WTC11 (cell line): ENCODE results near the gene MIF. TPM values are rescaled to one million over a fixed set of nuclear protein-coding genes. Genes with fewer than 3 reads are reported as not detected.

Source experiments
- ATAC-seq: fragments of 200-7000 bp; cut with Tn5 transposase; 2 replicates; pipeline ENCODE4 v1.10.0; 2021; ENCODE audit warnings: mild to moderate bottlenecking, moderate library complexity
- CTCF ChIA-PET: fragments of 300-600 bp; sonication (Branson Sonifier 250); formaldehyde crosslinking; loops from one replicate; lab custom pipeline; 2021; ENCODE audit warnings: antibody characterized with exemption; lab: Charles Lee
- POLR2A ChIA-PET: fragments of 350-600 bp; sonication (Branson Sonifier 250); formaldehyde crosslinking; loops from one replicate; lab custom pipeline; 2021; ENCODE audit warnings: antibody characterized with exemption; lab: Charles Lee
- DNase-seq: peaks from one replicate; pipeline ENCODE4 v3.0.0; 2021; ENCODE audit warnings: low spot score
- H3K27ac Mint-ChIP-seq: 2 replicates; pipeline ENCODE4 v1.8.0; 2021; ENCODE audit warnings: mixed read lengths
- H3K27me3 Mint-ChIP-seq: 2 replicates; pipeline ENCODE4 v1.8.0; 2021; ENCODE audit warnings: low read depth, mild to moderate bottlenecking, moderate library complexity, mixed read lengths
- H3K36me3 Mint-ChIP-seq: 2 replicates; pipeline ENCODE4 v1.8.0; 2021; ENCODE audit warnings: mixed read lengths
- H3K4me1 Mint-ChIP-seq: 2 replicates; pipeline ENCODE4 v1.8.0; 2022; ENCODE audit warnings: mixed read lengths
- H3K4me3 Mint-ChIP-seq: 2 replicates; pipeline ENCODE4 v1.8.0; 2021; ENCODE audit warnings: mild to moderate bottlenecking, moderate library complexity, mixed read lengths
- H3K9me3 Mint-ChIP-seq: 2 replicates; pipeline ENCODE4 v1.8.0; 2021; ENCODE audit warnings: mixed read lengths
- AR ChIP-seq: fragments of 250-450 bp; sonication (Bioruptor Pico); IDR thresholded peaks from 2 replicates; pipeline ENCODE4 v1.9.0; 2021; ENCODE audit warnings: mild to moderate bottlenecking
- ARID4B ChIP-seq: sonication (generic); formaldehyde crosslinking; IDR thresholded peaks from 2 replicates; pipeline ENCODE4 v1.8.0; 2023; ENCODE audit warnings: missing genetic modification reagents, mild to moderate bottlenecking, borderline replicate concordance
- EMX1 ChIP-seq: fragments of 250-450 bp; sonication (Bioruptor Pico); IDR thresholded peaks from 2 replicates; pipeline ENCODE4 v1.8.0; 2021; ENCODE audit warnings: mild to moderate bottlenecking
- FOXJ3 ChIP-seq: sonication (generic); formaldehyde crosslinking; IDR thresholded peaks from 2 replicates; pipeline ENCODE4 v1.9.0; 2021; ENCODE audit warnings: missing genetic modification reagents, mild to moderate bottlenecking, borderline replicate concordance
- FOXP4 ChIP-seq: sonication (generic); formaldehyde crosslinking; IDR thresholded peaks from 2 replicates; pipeline ENCODE4 v1.8.0; 2022; ENCODE audit warnings: mild to moderate bottlenecking, missing genetic modification reagents
- IRF1 ChIP-seq: sonication (generic); formaldehyde crosslinking; IDR thresholded peaks from 2 replicates; pipeline ENCODE4 v1.8.0; 2023; ENCODE audit warnings: missing genetic modification reagents
- KAT7 ChIP-seq: sonication (generic); formaldehyde crosslinking; IDR thresholded peaks from 2 replicates; pipeline ENCODE4 v1.8.1; 2023; ENCODE audit warnings: missing genetic modification reagents, mild to moderate bottlenecking, borderline replicate concordance
- NFATC4 ChIP-seq: fragments of 250-450 bp; sonication (Bioruptor Pico); IDR thresholded peaks from 2 replicates; pipeline ENCODE4 v1.9.0; 2021; ENCODE audit warnings: mild to moderate bottlenecking
- RORB ChIP-seq: fragments of 250-450 bp; sonication (Bioruptor Pico); IDR thresholded peaks from 2 replicates; pipeline ENCODE4 v1.9.0; 2021; ENCODE audit warnings: mild to moderate bottlenecking
- SP1 ChIP-seq: sonication (generic); formaldehyde crosslinking; conservative IDR thresholded peaks from 2 replicates; pipeline ENCODE4 v1.8.1; 2022; ENCODE audit warnings: missing genetic modification reagents
- ZNF121 ChIP-seq: sonication (generic); formaldehyde crosslinking; IDR thresholded peaks from 2 replicates; pipeline ENCODE4 v1.8.0; 2023; ENCODE audit warnings: missing genetic modification reagents
- ZNF281 ChIP-seq: sonication (generic); formaldehyde crosslinking; IDR thresholded peaks from 2 replicates; pipeline ENCODE4 v1.8.0; 2023; ENCODE audit warnings: mild to moderate bottlenecking, missing genetic modification reagents
- ZNF396 ChIP-seq: fragments of 250-450 bp; sonication (Bioruptor Pico); IDR thresholded peaks from 2 replicates; pipeline ENCODE4 v1.8.0; 2021; ENCODE audit warnings: mild to moderate bottlenecking, moderate library complexity, borderline replicate concordance
- ZNF416 ChIP-seq: fragments of 250-450 bp; sonication (Bioruptor Pico); IDR thresholded peaks from 2 replicates; pipeline ENCODE4 v1.9.0; 2021; ENCODE audit warnings: mild to moderate bottlenecking, inconsistent platforms
- ZNF671 ChIP-seq: fragments of 250-450 bp; sonication (Bioruptor Pico); IDR thresholded peaks from 2 replicates; pipeline ENCODE4 v1.8.0; 2021; ENCODE audit warnings: mild to moderate bottlenecking
- total RNA-seq: library from RNA; stranded (reverse); gene quantifications from 3 replicates; pipeline ENCODE4 v1.2.3, GENCODE V29; 2021
- TF ChIP-seq, protein P1 (sequence below): sonication (generic); formaldehyde crosslinking; IDR thresholded peaks from 2 replicates; pipeline ENCODE4 v1.8.1; 2022; ENCODE audit warnings: low read depth, mild to moderate bottlenecking, moderate library complexity, missing genetic modification reagents, borderline replicate concordance
- TF ChIP-seq, protein P2 (sequence below): sonication (generic); formaldehyde crosslinking; IDR thresholded peaks from 2 replicates; pipeline ENCODE4 v1.8.0; 2022; ENCODE audit warnings: mild to moderate bottlenecking, missing genetic modification reagents
- TF ChIP-seq, protein P3 (sequence below): fragments of 250-450 bp; sonication (Bioruptor Pico); IDR thresholded peaks from 2 replicates; pipeline ENCODE4 v1.9.0; 2021; ENCODE audit warnings: moderate library complexity, mild to moderate bottlenecking, inconsistent platforms, borderline replicate concordance

The MIF gene
- total RNA-seq, 1 experiment from 2014 or later = 1,424 TPM

DNA sequence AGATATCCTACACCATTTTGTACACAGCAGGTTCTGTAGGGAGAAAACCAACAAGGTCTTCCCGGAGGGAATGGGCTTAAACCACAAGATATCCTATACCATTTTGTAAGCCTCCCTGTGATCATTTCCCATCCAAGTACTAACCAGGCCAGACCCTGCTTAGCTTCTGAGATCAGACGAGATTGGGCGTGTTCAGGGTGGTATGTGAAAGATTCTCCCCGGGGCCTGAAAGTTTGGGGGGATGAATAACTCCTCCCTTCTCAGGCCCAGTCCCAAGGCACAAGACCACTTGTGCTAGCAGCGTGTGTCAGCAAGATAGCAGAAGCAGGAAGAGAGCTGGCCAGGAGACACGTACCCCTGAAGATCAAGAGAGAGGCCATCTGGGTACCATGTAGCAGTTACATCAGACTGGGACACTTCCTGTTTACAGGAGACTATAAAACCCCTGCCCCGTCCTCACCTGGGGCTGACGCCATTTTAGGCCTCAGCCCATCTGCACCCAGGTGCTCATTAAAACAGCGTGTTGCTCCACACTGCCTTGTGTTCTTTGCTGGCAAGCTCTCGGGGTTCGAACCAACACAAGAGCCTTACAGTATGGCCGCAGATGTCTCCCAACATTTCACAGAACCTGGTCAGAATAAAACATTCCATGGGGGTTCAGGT, 17.3 kb downstream of the MIF start:
- Mint-ChIP-seq H3K27me3 (peaks cover 48% of the 10 kb centered on the region), H3K4me1 (peaks cover 46% of the 10 kb centered on the region), H3K27ac (no peak overlapping the region), H3K4me3 (no peak overlapping the region), H3K36me3 (peaks cover 16% of the 10 kb centered on the region), H3K9me3 (peaks cover 38% of the 10 kb centered on the region)
- CTCF ChIA-PET = interaction anchor here (2.0 to 2.9 kb wide), 2 partner anchors 17 to 19 kb away, joined by 6 to 18 read pairs; partner anchors contain the start of gene MIF
- DNase-seq = no peak
- TF ChIP-seq NFATC4 (CRISPR knock-in tag) = no peak
- no peak for TF ChIP-seq SP1
- TF ChIP-seq RORB (CRISPR knock-in tag) = no peak
- TF ChIP-seq, protein P1, sequence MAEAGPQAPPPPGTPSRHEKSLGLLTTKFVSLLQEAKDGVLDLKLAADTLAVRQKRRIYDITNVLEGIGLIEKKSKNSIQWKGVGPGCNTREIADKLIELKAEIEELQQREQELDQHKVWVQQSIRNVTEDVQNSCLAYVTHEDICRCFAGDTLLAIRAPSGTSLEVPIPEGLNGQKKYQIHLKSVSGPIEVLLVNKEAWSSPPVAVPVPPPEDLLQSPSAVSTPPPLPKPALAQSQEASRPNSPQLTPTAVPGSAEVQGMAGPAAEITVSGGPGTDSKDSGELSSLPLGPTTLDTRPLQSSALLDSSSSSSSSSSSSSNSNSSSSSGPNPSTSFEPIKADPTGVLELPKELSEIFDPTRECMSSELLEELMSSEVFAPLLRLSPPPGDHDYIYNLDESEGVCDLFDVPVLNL = no peak
- no peak for TF ChIP-seq ZNF671 (CRISPR knock-in tag)
- no peak for TF ChIP-seq IRF1
- POLR2A ChIA-PET = no interaction called here
- no peak for ATAC-seq

- ATAC-seq (no peak), DNase-seq (no peak)
- Mint-ChIP-seq H3K9me3 (peaks cover 38% of the 10 kb centered on the region), H3K27ac (no peak overlapping the region), H3K27me3 (peaks cover 43% of the 10 kb centered on the region), H3K4me1 (peaks cover 37% of the 10 kb centered on the region), H3K36me3 (peaks cover 16% of the 10 kb centered on the region), H3K4me3 (no peak overlapping the region)
- CTCF ChIA-PET = interaction anchor here (1.1 to 2.9 kb wide), 3 partner anchors 18 to 63 kb away, joined by 3 to 18 read pairs (median 8); partner anchors contain the start of gene SLC2A11
- POLR2A ChIA-PET = no interaction called here
- TF ChIP-seq ZNF121 (CRISPR knock-in tag) (no peak), FOXP4 (CRISPR knock-in tag) (no peak), ZNF396 (no peak), AR (CRISPR knock-in tag) (no peak), KAT7 (CRISPR knock-in tag) (no peak), EMX1 (CRISPR knock-in tag) (no peak), ZNF416 (CRISPR knock-in tag) (no peak), ARID4B (CRISPR knock-in tag) (no peak), ZNF281 (CRISPR knock-in tag) (no peak), FOXJ3 (CRISPR knock-in tag) (no peak)
- TF ChIP-seq, protein P2, sequence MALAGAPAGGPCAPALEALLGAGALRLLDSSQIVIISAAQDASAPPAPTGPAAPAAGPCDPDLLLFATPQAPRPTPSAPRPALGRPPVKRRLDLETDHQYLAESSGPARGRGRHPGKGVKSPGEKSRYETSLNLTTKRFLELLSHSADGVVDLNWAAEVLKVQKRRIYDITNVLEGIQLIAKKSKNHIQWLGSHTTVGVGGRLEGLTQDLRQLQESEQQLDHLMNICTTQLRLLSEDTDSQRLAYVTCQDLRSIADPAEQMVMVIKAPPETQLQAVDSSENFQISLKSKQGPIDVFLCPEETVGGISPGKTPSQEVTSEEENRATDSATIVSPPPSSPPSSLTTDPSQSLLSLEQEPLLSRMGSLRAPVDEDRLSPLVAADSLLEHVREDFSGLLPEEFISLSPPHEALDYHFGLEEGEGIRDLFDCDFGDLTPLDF (CRISPR knock-in tag) = no peak
- TF ChIP-seq, protein P3, sequence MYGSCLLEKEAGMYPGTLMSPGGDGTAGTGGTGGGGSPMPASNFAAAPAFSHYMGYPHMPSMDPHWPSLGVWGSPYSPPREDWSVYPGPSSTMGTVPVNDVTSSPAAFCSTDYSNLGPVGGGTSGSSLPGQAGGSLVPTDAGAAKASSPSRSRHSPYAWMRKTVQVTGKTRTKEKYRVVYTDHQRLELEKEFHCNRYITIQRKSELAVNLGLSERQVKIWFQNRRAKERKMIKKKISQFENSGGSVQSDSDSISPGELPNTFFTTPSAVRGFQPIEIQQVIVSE (CRISPR knock-in tag) = no peak
These were observed 18.2 kb downstream of the MIF start for GRCh38 chr22:23912293-23912903.
